WI38 (cell line): ENCODE results near the gene PIK3IP1.

Experiments used
- H3K4me3 ChIP-seq: 2 replicates; pipeline ENCODE4 v1.5.1; 2011; ENCODE audit warnings: low read depth, mild to moderate bottlenecking, control low read depth, low read length
- TF ChIP-seq, protein P1 (sequence below): IDR thresholded peaks from 2 replicates; pipeline ENCODE4 v1.5.1; 2012; ENCODE audit warnings: low read depth, mild to moderate bottlenecking, control low read depth, low read length

PIK3IP1 gene

GRCh38 chr22:31290494-31291471 is 1.5 kb downstream of the PIK3IP1 start:
- peak overlapping the region; percentile 91 for H3K4me3 ChIP-seq
- TF ChIP-seq, protein P1, sequence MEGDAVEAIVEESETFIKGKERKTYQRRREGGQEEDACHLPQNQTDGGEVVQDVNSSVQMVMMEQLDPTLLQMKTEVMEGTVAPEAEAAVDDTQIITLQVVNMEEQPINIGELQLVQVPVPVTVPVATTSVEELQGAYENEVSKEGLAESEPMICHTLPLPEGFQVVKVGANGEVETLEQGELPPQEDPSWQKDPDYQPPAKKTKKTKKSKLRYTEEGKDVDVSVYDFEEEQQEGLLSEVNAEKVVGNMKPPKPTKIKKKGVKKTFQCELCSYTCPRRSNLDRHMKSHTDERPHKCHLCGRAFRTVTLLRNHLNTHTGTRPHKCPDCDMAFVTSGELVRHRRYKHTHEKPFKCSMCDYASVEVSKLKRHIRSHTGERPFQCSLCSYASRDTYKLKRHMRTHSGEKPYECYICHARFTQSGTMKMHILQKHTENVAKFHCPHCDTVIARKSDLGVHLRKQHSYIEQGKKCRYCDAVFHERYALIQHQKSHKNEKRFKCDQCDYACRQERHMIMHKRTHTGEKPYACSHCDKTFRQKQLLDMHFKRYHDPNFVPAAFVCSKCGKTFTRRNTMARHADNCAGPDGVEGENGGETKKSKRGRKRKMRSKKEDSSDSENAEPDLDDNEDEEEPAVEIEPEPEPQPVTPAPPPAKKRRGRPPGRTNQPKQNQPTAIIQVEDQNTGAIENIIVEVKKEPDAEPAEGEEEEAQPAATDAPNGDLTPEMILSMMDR = no peak

DNA sequence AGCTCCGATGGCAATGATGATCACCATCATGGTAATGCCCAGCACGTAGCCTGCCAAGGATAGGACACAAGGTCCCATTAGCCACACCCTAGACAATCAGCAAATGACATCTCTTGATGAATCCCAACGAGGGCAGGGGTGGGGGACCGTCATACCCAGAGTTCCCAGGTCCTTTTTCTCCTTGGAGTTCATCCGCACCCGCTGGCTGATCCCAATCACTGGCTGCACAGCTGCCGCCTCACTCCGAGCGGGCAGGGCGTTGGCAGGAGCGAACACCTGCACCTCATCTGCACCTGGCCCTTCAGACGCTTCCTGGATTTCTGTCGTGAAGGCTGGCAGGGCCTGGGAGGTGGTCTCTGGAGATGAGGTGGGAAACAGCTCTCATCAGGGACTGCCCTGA is 2.9 kb downstream of the PIK3IP1 start:
- H3K4me3 ChIP-seq = no peak overlapping the region
- TF ChIP-seq, protein P1 = no peak

DNA sequence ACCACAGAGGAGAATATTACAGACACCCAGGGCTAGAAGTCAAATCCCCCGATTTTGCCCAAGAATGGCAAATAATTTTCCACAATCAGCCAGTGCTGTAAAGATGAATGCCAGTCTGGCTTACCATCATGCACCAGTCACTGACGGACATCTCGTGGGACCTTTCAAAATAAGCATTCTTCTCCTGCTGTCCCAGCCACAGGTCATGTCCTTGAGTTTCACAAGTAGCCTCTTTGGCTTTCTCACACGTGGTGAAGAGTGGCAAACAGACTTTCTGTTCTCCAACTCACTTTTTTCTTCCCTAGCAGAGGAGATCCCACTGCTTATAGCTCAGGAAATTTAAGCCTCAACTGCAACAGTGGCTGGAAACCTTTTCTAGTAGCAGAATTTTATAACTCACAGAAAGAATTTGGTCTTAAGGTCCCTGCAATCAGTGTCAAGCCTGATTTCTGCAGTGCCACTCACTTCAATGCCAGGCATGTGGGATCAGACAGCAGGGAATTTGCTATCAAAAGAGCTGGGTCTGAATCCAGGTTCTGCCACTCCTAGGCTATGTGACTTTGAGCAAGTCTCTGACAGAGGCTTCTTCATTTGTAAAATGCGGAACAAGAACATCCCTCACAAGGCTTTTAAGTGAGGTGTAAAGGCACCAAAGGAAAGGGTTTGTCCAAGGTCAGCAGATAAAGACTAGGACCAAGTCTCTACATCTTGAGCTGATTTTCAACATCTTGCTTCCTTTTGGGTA is 3.6 kb downstream of the PIK3IP1 start:
- no peak overlapping the region for H3K4me3 ChIP-seq
- TF ChIP-seq, protein P1 = no peak

GRCh38 chr22:31287818-31288495 is 4.3 kb downstream of the PIK3IP1 start:
- no peak overlapping the region for H3K4me3 ChIP-seq
- TF ChIP-seq, protein P1 = no peak

DNA sequence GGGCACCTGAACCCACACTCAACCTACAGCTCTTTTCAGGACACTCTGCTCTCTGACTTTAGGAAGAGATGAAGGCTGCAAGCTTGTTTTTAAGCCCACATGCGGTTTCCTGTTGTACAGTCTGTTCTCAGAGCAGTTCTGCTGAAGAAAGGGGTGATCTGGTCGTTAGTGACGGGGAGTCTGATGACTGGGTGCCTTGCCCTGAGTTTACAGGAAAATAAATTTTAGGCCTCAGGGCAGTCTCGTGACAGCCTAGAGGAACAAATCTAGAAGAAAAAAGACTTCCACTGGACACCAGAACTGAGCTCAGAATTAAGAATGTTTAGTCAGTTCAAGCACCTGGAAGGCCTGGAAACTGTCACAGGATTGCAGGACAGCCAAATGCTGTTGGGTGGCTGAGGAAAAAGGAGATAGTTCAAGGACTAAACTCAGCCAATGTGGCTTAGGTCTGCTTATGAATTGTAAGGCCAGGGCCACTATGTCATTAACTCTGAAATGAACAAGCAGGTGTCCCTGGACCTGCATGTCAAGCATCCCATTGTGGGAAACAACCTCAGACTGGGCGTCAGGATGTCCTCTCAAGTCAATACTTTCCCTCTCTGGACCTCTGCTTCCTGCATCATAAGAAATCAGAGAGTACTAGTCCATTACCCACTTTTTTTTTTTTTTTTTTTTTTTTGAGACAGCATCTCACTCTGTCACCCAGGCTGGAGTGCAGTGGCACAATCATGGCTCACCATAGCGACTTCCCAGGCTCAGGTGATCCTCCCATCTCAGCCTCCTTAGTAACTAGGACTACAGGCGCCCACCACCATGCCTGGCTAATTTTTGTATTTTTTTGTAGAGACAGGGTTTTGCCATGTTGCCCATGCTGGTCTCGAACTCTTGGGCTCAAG is 5.7 kb downstream of the PIK3IP1 start:
- TF ChIP-seq, protein P1 = no peak
- no peak overlapping the region for H3K4me3 ChIP-seq

- no peak overlapping the region for H3K4me3 ChIP-seq
- TF ChIP-seq, protein P1 = no peak
These were observed 7.8 kb downstream of the PIK3IP1 start for GRCh38 chr22:31284281-31285155.
